GM12892 (cell line): Measurements from ENCODE around the gene KCNQ5.

Experiments
- POLR2A ChIP-seq: IDR thresholded peaks from 2 replicates; pipeline ENCODE4 v1.6.1; 2011; ENCODE audit warnings: low read depth, low read length, control low read depth
- POLR2AphosphoS5 ChIP-seq: IDR thresholded peaks from 2 replicates; pipeline ENCODE4 v1.6.1; 2011; ENCODE audit warnings: low read depth, low read length, control low read depth
- TAF1 ChIP-seq: IDR thresholded peaks from 2 replicates; pipeline ENCODE4 v1.6.1; 2011; ENCODE audit warnings: low read depth, mild to moderate bottlenecking, control low read depth, low read length, borderline replicate concordance

- no peak for TF ChIP-seq POLR2A
- TF ChIP-seq POLR2AphosphoS5, result no peak
- no peak for TF ChIP-seq TAF1
Observed at GRCh38 chr6:72742001-72742673, 120.3 kb downstream of the KCNQ5 start.
